ENCODE measurements around the gene LRRC52. TPM values are rescaled to one million over a fixed set of nuclear protein-coding genes. Genes with fewer than 3 reads are reported as not detected.

LRRC52 gene, protein sequence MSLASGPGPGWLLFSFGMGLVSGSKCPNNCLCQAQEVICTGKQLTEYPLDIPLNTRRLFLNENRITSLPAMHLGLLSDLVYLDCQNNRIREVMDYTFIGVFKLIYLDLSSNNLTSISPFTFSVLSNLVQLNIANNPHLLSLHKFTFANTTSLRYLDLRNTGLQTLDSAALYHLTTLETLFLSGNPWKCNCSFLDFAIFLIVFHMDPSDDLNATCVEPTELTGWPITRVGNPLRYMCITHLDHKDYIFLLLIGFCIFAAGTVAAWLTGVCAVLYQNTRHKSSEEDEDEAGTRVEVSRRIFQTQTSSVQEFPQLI
- total RNA-seq: under 1 TPM in 1 of 4 donors, not detected in 3; 0.27 TPM

DNA sequence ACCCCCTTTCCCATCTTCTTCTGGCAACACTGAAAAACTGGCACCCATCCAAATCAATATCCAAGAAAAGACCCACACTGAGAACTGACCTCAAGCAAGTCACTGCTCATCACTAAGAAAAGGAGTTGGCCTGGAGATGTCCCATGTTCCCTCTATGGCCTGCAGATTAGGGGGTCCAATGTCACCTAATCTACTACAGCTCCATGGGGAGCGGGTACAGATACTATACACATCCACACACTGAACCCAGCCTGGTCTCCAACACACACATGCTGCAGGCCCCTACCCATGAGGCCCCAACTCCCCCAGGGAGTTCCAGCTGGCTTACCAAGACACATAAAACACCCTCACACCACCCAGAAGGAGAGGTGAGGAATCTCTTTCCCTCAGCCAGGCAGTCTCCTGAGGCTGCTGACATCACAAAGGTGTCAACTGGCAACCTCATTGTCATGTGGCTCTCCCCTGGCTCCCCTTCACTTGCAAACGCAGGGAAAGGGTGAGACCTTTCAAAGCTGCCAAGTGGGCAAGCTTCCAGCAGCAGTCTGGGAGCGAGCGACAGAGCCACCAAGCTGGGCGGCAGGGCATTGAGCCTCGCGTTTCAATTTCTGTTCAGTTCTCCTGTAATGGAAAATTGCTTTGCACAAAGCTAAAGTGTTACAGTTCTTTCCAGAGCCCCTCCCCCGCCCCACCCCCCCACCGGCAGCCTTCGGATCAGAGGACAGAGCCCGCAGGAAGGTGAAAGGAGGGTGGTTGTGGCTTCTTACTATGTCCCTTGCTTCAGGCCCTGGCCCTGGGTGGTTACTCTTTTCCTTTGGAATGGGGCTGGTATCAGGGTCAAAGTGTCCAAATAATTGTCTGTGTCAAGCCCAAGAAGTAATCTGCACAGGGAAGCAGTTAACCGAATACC lies at the start of gene LRRC52:
Gene LRRC52, plus strand, starts transcription at position 469 of the 907 bp plus-strand sequence. Its CDS starts 297 bp downstream, at position 766.
- peak; percentile 92 to 94 for DNase-seq
- no peaks in the 10 kb centered on the region for H3K9me3 ChIP-seq

DNA sequence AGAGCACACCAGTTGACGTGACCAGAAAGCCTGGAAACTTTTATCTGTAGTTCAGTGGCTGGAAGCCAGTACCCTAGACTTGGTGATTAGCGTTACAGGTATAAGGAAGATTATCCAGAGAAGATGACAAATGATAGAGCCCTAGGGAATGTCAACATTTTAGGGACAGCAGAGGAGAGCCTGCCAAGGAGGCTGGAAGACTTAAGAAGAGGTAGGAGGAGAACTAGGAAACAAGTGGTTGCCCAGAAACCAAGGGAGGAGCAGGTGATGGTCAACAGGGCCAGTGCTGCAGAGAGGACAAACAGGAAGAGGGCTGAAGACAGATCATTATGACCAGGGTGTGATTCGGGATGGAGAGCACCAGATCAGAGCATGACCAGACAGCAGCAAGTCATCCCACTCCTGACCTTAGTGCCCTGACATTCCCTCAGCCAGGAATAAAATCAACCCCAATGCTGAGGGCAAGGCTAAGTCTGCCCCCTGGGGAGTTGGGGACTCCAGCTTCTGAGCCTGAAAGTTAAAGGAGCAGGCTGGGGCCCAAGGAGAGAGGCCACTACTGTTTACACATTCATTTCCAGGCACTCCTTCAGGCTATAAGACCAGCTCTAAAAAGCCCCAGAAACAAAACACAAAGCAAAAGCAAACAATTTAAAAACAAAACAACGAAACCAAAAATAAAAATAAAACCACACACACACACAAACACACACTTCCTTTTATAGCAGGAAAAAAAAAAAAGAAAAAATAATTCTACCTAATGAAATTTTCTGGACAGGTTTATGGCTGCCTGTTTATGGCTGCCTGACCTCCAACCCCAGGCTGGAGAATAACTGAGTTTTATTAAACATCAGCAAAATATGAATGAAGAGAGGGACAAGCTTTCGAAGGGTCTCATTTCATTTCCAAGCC lies 48.6 kb upstream of the LRRC52 start:
- TF ChIP-seq, protein P1, sequence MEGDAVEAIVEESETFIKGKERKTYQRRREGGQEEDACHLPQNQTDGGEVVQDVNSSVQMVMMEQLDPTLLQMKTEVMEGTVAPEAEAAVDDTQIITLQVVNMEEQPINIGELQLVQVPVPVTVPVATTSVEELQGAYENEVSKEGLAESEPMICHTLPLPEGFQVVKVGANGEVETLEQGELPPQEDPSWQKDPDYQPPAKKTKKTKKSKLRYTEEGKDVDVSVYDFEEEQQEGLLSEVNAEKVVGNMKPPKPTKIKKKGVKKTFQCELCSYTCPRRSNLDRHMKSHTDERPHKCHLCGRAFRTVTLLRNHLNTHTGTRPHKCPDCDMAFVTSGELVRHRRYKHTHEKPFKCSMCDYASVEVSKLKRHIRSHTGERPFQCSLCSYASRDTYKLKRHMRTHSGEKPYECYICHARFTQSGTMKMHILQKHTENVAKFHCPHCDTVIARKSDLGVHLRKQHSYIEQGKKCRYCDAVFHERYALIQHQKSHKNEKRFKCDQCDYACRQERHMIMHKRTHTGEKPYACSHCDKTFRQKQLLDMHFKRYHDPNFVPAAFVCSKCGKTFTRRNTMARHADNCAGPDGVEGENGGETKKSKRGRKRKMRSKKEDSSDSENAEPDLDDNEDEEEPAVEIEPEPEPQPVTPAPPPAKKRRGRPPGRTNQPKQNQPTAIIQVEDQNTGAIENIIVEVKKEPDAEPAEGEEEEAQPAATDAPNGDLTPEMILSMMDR (IDR thresholded peaks at IDR 0.05): no peak
- no peak for TF ChIP-seq POLR2A (IDR thresholded peaks at IDR 0.05)
- DNase-seq: no peak
- Histone ChIP-seq H3K9me3 (no peaks in the 10 kb centered on the region), H3K4me3 (replicated peaks in 1 of 3) (no peak overlapping the region), H3K27ac (no peak overlapping the region), H3K4me1 (peaks cover 5 to 24% of the 10 kb centered on the region in 2 donors), H3K27me3 (no peaks in the 10 kb centered on the region), H3K36me3 (no peaks in the 10 kb centered on the region)
- intact Hi-C loops (cut with DNase I): no loop called here
- 78 to 84% methylated on average over 5 of the region's 5 CpGs for WGBS, 2 donors

More for the DNA sequence above, at the start of gene LRRC52:
- WGBS, 2 donors: 10 to 15% methylated on average over 11 to 12 of the region's 12 CpGs
- H3K4me1 ChIP-seq: peaks cover 12 to 59% of the 10 kb centered on the region in 2 donors
- H3K27ac ChIP-seq: peak within 1 kb of the TSS in 1 of 3 donors; percentile 27
- no peaks in the 10 kb centered on the region for H3K36me3 ChIP-seq
- intact Hi-C loops (cut with DNase I): no loop called here
- H3K4me3 ChIP-seq (replicated peaks in 1 of 3): no peak within 1 kb of the TSS
- H3K27me3 ChIP-seq: no peaks in the 10 kb centered on the region
- no peak for TF ChIP-seq POLR2A (IDR thresholded peaks at IDR 0.05)
- TF ChIP-seq, protein P1 (IDR thresholded peaks at IDR 0.05): peak in 2 of 6 experiments; percentile 13 to 30

DNA sequence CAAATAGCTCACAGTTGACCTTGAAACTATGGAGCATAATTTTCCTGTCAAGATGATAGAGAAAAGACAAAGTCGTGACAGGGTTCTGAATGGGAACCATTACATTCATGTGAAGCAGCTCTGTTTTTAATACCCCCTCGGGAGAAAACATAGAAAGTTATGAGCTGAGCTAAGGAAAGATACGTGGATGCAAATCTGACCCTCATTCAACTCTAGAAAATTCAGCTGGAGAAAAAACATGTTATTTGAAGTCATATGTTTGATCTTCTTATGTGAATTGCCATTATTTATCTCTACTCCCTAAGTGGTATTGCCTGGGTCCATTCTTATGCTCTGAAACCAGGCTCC lies 48.0 kb upstream of the LRRC52 start:
- Histone ChIP-seq H3K4me1 (peaks cover 5 to 24% of the 10 kb centered on the region in 2 donors), H3K36me3 (no peaks in the 10 kb centered on the region), H3K9me3 (no peaks in the 10 kb centered on the region), H3K27me3 (no peaks in the 10 kb centered on the region), H3K4me3 (replicated peaks in 1 of 3) (no peak overlapping the region), H3K27ac (no peak overlapping the region)
- intact Hi-C loops (cut with DNase I): no loop called here
- TF ChIP-seq, protein P1 (IDR thresholded peaks at IDR 0.05): no peak
- no peak for TF ChIP-seq POLR2A (IDR thresholded peaks at IDR 0.05)
- 53 to 60% methylated on average over 3 of the region's 3 CpGs for WGBS, 2 donors
- no peak for DNase-seq

- intact Hi-C loops (cut with DNase I): no loop called here
- Histone ChIP-seq H3K27ac (no peak overlapping the region), H3K4me3 (replicated peaks in 1 of 3) (no peak overlapping the region), H3K4me1 (peaks cover 5 to 24% of the 10 kb centered on the region in 2 donors), H3K27me3 (no peaks in the 10 kb centered on the region), H3K36me3 (no peaks in the 10 kb centered on the region), H3K9me3 (no peaks in the 10 kb centered on the region)
- TF ChIP-seq, protein P1 (IDR thresholded peaks at IDR 0.05): no peak
- TF ChIP-seq POLR2A (IDR thresholded peaks at IDR 0.05): no peak
- no peak for DNase-seq
- WGBS, 2 donors: 79 to 82% methylated on average over 1 of the region's 1 CpG
These were observed 47.3 kb upstream of the LRRC52 start for GRCh38 chr1:165496501-165496900.
